A673 (cell line): ENCODE measurements around the gene IL24.

ENCODE experiments used
- CTCF ChIP-seq: fragments of 300-800, 200-600 bp; sonication (generic); conservative IDR thresholded peaks from 2 replicates; pipeline ENCODE4 v1.5.1; 2017; ENCODE audit warnings: low read depth, mild to moderate bottlenecking, antibody characterized with exemption, low read length, moderate library complexity, mixed read lengths
- EZH2 ChIP-seq: fragments of 200-600 bp; sonication (generic); IDR thresholded peaks from 2 replicates; pipeline ENCODE4 v1.6.1; 2017; ENCODE audit warnings: borderline replicate concordance, low read depth, mild to moderate bottlenecking, mixed read lengths, antibody characterized with exemption, low read length; ENCODE audit not compliant: poor library complexity, severe bottlenecking

DNA sequence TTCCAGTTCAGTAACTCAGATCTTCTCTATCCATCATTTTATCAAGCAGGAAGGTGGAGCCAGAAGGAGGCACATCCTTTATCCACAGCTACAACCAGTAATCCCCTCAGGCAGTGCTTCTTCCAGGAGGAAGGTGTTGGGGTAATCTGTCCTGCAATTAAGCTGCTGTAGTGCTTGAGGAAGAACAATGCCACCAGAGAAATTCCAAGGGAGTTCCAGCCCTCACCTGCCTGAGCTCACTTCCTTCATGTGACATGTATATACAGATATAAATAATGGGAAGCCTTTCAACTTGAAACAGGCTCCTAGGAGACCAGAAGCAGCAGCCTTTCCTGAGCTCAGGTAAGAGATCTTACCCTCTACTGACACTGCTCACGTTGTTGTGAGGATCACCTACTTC lies 34.0 kb upstream of the IL24 start:
- no peak for TF ChIP-seq CTCF
- no peak for TF ChIP-seq EZH2
